ENCODE data around the gene RARA. TPM values are rescaled to one million over a fixed set of nuclear protein-coding genes. Genes with fewer than 3 reads are reported as not detected.
A peak's percentile ranks its signal among the peaks of the same experiment; 100 is the strongest.

The RARA gene
- total and polyA plus RNA-seq, 5 donors from 2014 or later = 7.3 to 126 (median 12.8) TPM

GRCh38 chr17:40347319-40348135, 38.5 kb downstream of the RARA start:
- Histone ChIP-seq H3K27me3 (ENCODE audit: control insufficient read depth, insufficient read depth, low read length) (no peaks in the 10 kb centered on the region), H3K27ac (ENCODE audit: insufficient read depth, low read length, poor library complexity, severe bottlenecking) (peak overlapping the region; percentile 65), H3K4me1 (ENCODE audit: control insufficient read depth, insufficient read depth, low read length, poor library complexity, severe bottlenecking) (peaks cover 63% of the 10 kb centered on the region), H3K36me3 (ENCODE audit: control insufficient read depth, insufficient read depth, low read length) (peaks cover 32% of the 10 kb centered on the region), H3K4me3 (ENCODE audit: low read depth, low read length) (peak overlapping the region; percentile 26), H3K9me3 (ENCODE audit: control insufficient read depth in 2 of 2, low read length in 2 of 2) (no peaks in the 10 kb centered on the region)
- ATAC-seq (ENCODE audit: low read depth in 2 of 2) = no peak
- Mint-ChIP-seq H3K4me1 (peaks cover 0 to 77% (median 39%) of the 10 kb centered on the region in 4 donors), H3K27ac (peak overlapping the region; percentile 77 to 91 (median 87)), H3K9me3 (no peaks in the 10 kb centered on the region), H3K27me3 (no peaks in the 10 kb centered on the region), H3K36me3 (peaks cover 8% of the 10 kb centered on the region), H3K4me3 (peak overlapping the region; percentile 65 to 87 (median 82))
- peak in 1 of 3 donors; percentile 67 for DNase-seq

GRCh38 chr17:40348136-40348504, 39.1 kb downstream of the RARA start:
- Mint-ChIP-seq H3K4me1 (peaks cover 0 to 77% (median 40%) of the 10 kb centered on the region in 4 donors), H3K27me3 (no peaks in the 10 kb centered on the region), H3K36me3 (peaks cover 14% of the 10 kb centered on the region), H3K27ac (peak overlapping the region; percentile 77 to 91 (median 87)), H3K4me3 (peak overlapping the region; percentile 65 to 87 (median 82)), H3K9me3 (no peaks in the 10 kb centered on the region)
- H3K36me3 ChIP-seq (ENCODE audit: control insufficient read depth, insufficient read depth, low read length) = peaks cover 35% of the 10 kb centered on the region
- H3K27ac ChIP-seq (ENCODE audit: insufficient read depth, low read length, poor library complexity, severe bottlenecking) = peak overlapping the region; percentile 65
- H3K9me3 ChIP-seq (ENCODE audit: control insufficient read depth in 2 of 2, low read length in 2 of 2) = no peaks in the 10 kb centered on the region
- ATAC-seq (ENCODE audit: low read depth in 2 of 2) (no peak), DNase-seq (no peak)
- H3K4me1 ChIP-seq (ENCODE audit: control insufficient read depth, insufficient read depth, low read length, poor library complexity, severe bottlenecking) = peaks cover 57% of the 10 kb centered on the region
- H3K4me3 ChIP-seq (ENCODE audit: low read depth, low read length) = peak overlapping the region; percentile 26
- H3K27me3 ChIP-seq (ENCODE audit: control insufficient read depth, insufficient read depth, low read length) = no peaks in the 10 kb centered on the region

GRCh38 chr17:40348562-40349476, 39.8 kb downstream of the RARA start:
- Mint-ChIP-seq H3K27me3 (no peaks in the 10 kb centered on the region), H3K4me1 (peaks cover 0 to 72% (median 37%) of the 10 kb centered on the region in 4 donors), H3K4me3 (peak overlapping the region in 2 of 4 donors; percentile 81 to 87), H3K27ac (peak overlapping the region in 2 of 3 donors; percentile 87 to 89), H3K9me3 (no peaks in the 10 kb centered on the region), H3K36me3 (peaks cover 14% of the 10 kb centered on the region)
- Histone ChIP-seq H3K4me1 (ENCODE audit: control insufficient read depth, insufficient read depth, low read length, poor library complexity, severe bottlenecking) (peaks cover 50% of the 10 kb centered on the region), H3K27ac (ENCODE audit: insufficient read depth, low read length, poor library complexity, severe bottlenecking) (peak overlapping the region; percentile 37), H3K27me3 (ENCODE audit: control insufficient read depth, insufficient read depth, low read length) (no peaks in the 10 kb centered on the region), H3K36me3 (ENCODE audit: control insufficient read depth, insufficient read depth, low read length) (peaks cover 37% of the 10 kb centered on the region), H3K4me3 (ENCODE audit: low read depth, low read length) (no peak overlapping the region), H3K9me3 (ENCODE audit: control insufficient read depth in 2 of 2, low read length in 2 of 2) (no peaks in the 10 kb centered on the region)
- DNase-seq = no peak
- ATAC-seq (ENCODE audit: low read depth in 2 of 2) = no peak

GRCh38 chr17:40349477-40349894, 40.5 kb downstream of the RARA start:
- H3K4me3 Mint-ChIP-seq = peak overlapping the region in 3 of 4 donors; percentile 19 to 81 (median 31)
- Histone ChIP-seq H3K27me3 (ENCODE audit: control insufficient read depth, insufficient read depth, low read length) (no peaks in the 10 kb centered on the region), H3K4me3 (ENCODE audit: low read depth, low read length) (no peak overlapping the region), H3K4me1 (ENCODE audit: control insufficient read depth, insufficient read depth, low read length, poor library complexity, severe bottlenecking) (peaks cover 44% of the 10 kb centered on the region), H3K9me3 (ENCODE audit: control insufficient read depth in 2 of 2, low read length in 2 of 2) (no peaks in the 10 kb centered on the region), H3K27ac (ENCODE audit: insufficient read depth, low read length, poor library complexity, severe bottlenecking) (peak overlapping the region; percentile 37), H3K36me3 (ENCODE audit: control insufficient read depth, insufficient read depth, low read length) (peaks cover 41% of the 10 kb centered on the region)
- no peaks in the 10 kb centered on the region for H3K9me3 Mint-ChIP-seq
- H3K4me1 Mint-ChIP-seq = peaks cover 0 to 65% (median 32%) of the 10 kb centered on the region in 4 donors
- H3K27me3 Mint-ChIP-seq = no peaks in the 10 kb centered on the region
- peaks cover 14% of the 10 kb centered on the region for H3K36me3 Mint-ChIP-seq
- ATAC-seq (ENCODE audit: low read depth in 2 of 2) (no peak), DNase-seq (no peak)
- H3K27ac Mint-ChIP-seq = peak overlapping the region in 1 of 3 donors; percentile 87

GRCh38 chr17:40349895-40350688, 41.1 kb downstream of the RARA start:
- H3K36me3 Mint-ChIP-seq = peaks cover 14% of the 10 kb centered on the region
- ATAC-seq (ENCODE audit: low read depth in 2 of 2) = no peak
- H3K27me3 Mint-ChIP-seq = no peaks in the 10 kb centered on the region
- no peak for DNase-seq
- no peaks in the 10 kb centered on the region for H3K9me3 Mint-ChIP-seq
- peaks cover 0 to 59% (median 28%) of the 10 kb centered on the region in 4 donors for H3K4me1 Mint-ChIP-seq
- Histone ChIP-seq H3K27ac (ENCODE audit: insufficient read depth, low read length, poor library complexity, severe bottlenecking) (peak overlapping the region; percentile 49), H3K9me3 (ENCODE audit: control insufficient read depth in 2 of 2, low read length in 2 of 2) (no peaks in the 10 kb centered on the region), H3K36me3 (ENCODE audit: control insufficient read depth, insufficient read depth, low read length) (peaks cover 44% of the 10 kb centered on the region), H3K4me1 (ENCODE audit: control insufficient read depth, insufficient read depth, low read length, poor library complexity, severe bottlenecking) (peaks cover 41% of the 10 kb centered on the region), H3K4me3 (ENCODE audit: low read depth, low read length) (no peak overlapping the region), H3K27me3 (ENCODE audit: control insufficient read depth, insufficient read depth, low read length) (no peaks in the 10 kb centered on the region)
- peak overlapping the region in 3 of 4 donors; percentile 7 to 31 (median 19) for H3K4me3 Mint-ChIP-seq
- peak overlapping the region in 2 of 3 donors; percentile 74 to 84 for H3K27ac Mint-ChIP-seq

- peak overlapping the region in 1 of 4 donors; percentile 7 for H3K4me3 Mint-ChIP-seq
- DNase-seq (no peak), ATAC-seq (ENCODE audit: low read depth in 2 of 2) (no peak)
- H3K4me1 Mint-ChIP-seq = peaks cover 0 to 54% (median 26%) of the 10 kb centered on the region in 4 donors
- Histone ChIP-seq H3K27ac (ENCODE audit: insufficient read depth, low read length, poor library complexity, severe bottlenecking) (peak overlapping the region; percentile 49), H3K4me3 (ENCODE audit: low read depth, low read length) (no peak overlapping the region), H3K4me1 (ENCODE audit: control insufficient read depth, insufficient read depth, low read length, poor library complexity, severe bottlenecking) (peaks cover 34% of the 10 kb centered on the region), H3K27me3 (ENCODE audit: control insufficient read depth, insufficient read depth, low read length) (no peaks in the 10 kb centered on the region), H3K36me3 (ENCODE audit: control insufficient read depth, insufficient read depth, low read length) (peaks cover 50% of the 10 kb centered on the region), H3K9me3 (ENCODE audit: control insufficient read depth in 2 of 2, low read length in 2 of 2) (no peaks in the 10 kb centered on the region)
- H3K9me3 Mint-ChIP-seq = no peaks in the 10 kb centered on the region
- no peak overlapping the region for H3K27ac Mint-ChIP-seq
- peaks cover 18% of the 10 kb centered on the region for H3K36me3 Mint-ChIP-seq
- H3K27me3 Mint-ChIP-seq = no peaks in the 10 kb centered on the region
Observed at GRCh38 chr17:40350689-40351358, 41.8 kb downstream of the RARA start.
